KMS-11 (cell line): ENCODE results near the gene ROPN1.

Experiments used
- H2AFZ ChIP-seq: fragments of 200-600 bp; sonication (generic); 2 replicates; pipeline ENCODE4 v1.6.1; 2016; ENCODE audit warnings: antibody characterized with exemption, mixed run types, low read depth
- H3K27ac ChIP-seq: fragments of 200-600 bp; sonication (generic); 2 replicates; pipeline ENCODE4 v1.6.1; 2016; ENCODE audit warnings: mild to moderate bottlenecking, mixed run types
- H3K27me3 ChIP-seq: fragments of 200-600 bp; sonication (generic); 2 replicates; pipeline ENCODE4 v1.6.1; 2017; ENCODE audit warnings: mild to moderate bottlenecking, low read depth, mixed run types, moderate library complexity; ENCODE audit not compliant: insufficient read depth
- H3K36me3 ChIP-seq: fragments of 200-600 bp; sonication (generic); 2 replicates; pipeline ENCODE4 v1.6.1; 2017; ENCODE audit warnings: mild to moderate bottlenecking, mixed run types; ENCODE audit not compliant: insufficient read depth
- H3K4me1 ChIP-seq: fragments of 200-600 bp; sonication (generic); 2 replicates; pipeline ENCODE4 v1.6.1; 2016; ENCODE audit warnings: mild to moderate bottlenecking, low read depth, mixed run types; ENCODE audit not compliant: poor library complexity, severe bottlenecking
- H3K4me2 ChIP-seq: fragments of 200-600 bp; sonication (generic); 2 replicates; pipeline ENCODE4 v1.7.0; 2016; ENCODE audit warnings: mild to moderate bottlenecking, mixed run types
- H3K4me3 ChIP-seq: fragments of 200-600 bp; sonication (generic); IDR thresholded peaks from 2 replicates; pipeline ENCODE4 v1.6.1; 2017; ENCODE audit warnings: low read depth, low read length, mixed read lengths; ENCODE audit not compliant: insufficient read depth
- H3K79me2 ChIP-seq: fragments of 200-600 bp; sonication (generic); 2 replicates; pipeline ENCODE4 v1.6.1; 2016; ENCODE audit warnings: low read depth, mixed run types; ENCODE audit not compliant: insufficient read depth
- H3K9ac ChIP-seq: fragments of 200-600 bp; sonication (generic); 2 replicates; pipeline ENCODE4 v1.6.1; 2016; ENCODE audit warnings: mild to moderate bottlenecking, mixed run types
- H4K20me1 ChIP-seq: fragments of 200-600 bp; sonication (generic); 2 replicates; pipeline ENCODE4 v1.6.1; 2016; ENCODE audit warnings: mild to moderate bottlenecking, mixed run types; ENCODE audit not compliant: insufficient read depth
- TF ChIP-seq, protein P1 (sequence below): fragments of 200-600 bp; sonication (generic); conservative IDR thresholded peaks from 2 replicates; pipeline ENCODE4 v1.6.1; 2017; ENCODE audit warnings: low read depth, mild to moderate bottlenecking, antibody characterized with exemption, low read length, moderate library complexity, mixed read lengths

ROPN1 gene

DNA sequence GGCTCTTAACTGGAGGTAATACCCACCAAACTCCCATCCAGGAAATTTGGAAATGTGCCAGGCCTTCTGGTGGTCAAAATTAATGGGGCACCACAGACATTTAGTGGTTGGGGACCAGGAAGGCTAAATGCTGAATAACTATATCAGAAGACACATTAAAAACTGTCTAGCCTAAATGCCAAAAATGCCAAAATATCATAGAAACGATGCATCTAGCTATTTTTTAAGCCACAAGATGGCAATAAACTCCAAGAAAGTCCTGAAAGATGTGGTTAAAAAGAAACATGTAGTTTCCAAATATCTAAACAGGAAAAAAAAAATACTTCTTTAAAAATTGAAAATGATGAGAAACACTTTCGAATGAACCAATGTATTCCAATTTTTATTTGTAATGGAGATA, 50.8 kb downstream of the ROPN1 start:
- Histone ChIP-seq H3K27me3 (no peaks in the 10 kb centered on the region), H3K27ac (no peak overlapping the region), H3K9ac (no peak overlapping the region), H3K79me2 (no peaks in the 10 kb centered on the region), H2AFZ (no peak overlapping the region), H3K4me1 (no peaks in the 10 kb centered on the region), H4K20me1 (no peaks in the 10 kb centered on the region), H3K4me2 (no peak overlapping the region), H3K36me3 (no peaks in the 10 kb centered on the region), H3K4me3 (no peak overlapping the region)
- TF ChIP-seq, protein P1, sequence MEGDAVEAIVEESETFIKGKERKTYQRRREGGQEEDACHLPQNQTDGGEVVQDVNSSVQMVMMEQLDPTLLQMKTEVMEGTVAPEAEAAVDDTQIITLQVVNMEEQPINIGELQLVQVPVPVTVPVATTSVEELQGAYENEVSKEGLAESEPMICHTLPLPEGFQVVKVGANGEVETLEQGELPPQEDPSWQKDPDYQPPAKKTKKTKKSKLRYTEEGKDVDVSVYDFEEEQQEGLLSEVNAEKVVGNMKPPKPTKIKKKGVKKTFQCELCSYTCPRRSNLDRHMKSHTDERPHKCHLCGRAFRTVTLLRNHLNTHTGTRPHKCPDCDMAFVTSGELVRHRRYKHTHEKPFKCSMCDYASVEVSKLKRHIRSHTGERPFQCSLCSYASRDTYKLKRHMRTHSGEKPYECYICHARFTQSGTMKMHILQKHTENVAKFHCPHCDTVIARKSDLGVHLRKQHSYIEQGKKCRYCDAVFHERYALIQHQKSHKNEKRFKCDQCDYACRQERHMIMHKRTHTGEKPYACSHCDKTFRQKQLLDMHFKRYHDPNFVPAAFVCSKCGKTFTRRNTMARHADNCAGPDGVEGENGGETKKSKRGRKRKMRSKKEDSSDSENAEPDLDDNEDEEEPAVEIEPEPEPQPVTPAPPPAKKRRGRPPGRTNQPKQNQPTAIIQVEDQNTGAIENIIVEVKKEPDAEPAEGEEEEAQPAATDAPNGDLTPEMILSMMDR, result no peak

GRCh38 chr3:123939706-123940105, 52.2 kb downstream of the ROPN1 start:
- H3K4me1 ChIP-seq, result no peaks in the 10 kb centered on the region
- H3K4me2 ChIP-seq, result no peak overlapping the region
- H3K36me3 ChIP-seq, result no peaks in the 10 kb centered on the region

GRCh38 chr3:123936400-123936799, 55.5 kb downstream of the ROPN1 start:
- H3K79me2 ChIP-seq, result no peaks in the 10 kb centered on the region
- no peaks in the 10 kb centered on the region for H3K27me3 ChIP-seq
- H3K4me3 ChIP-seq, result no peak overlapping the region
- H3K36me3 ChIP-seq, result 0 out of 2 replicates have a peak, but pooled peaks cover 6% of the 10 kb centered on the region
- no peak overlapping the region for H3K9ac ChIP-seq
- H3K4me2 ChIP-seq, result no peak overlapping the region
- no peaks in the 10 kb centered on the region for H4K20me1 ChIP-seq
- TF ChIP-seq, protein P1, result no peak
- no peak overlapping the region for H3K27ac ChIP-seq
- H2AFZ ChIP-seq, result no peak overlapping the region
- H3K4me1 ChIP-seq, result no peaks in the 10 kb centered on the region

More at GRCh38 chr3:123939706-123940105, 52.2 kb downstream of the ROPN1 start:
- Histone ChIP-seq H3K9ac (no peak overlapping the region), H3K4me3 (no peak overlapping the region), H4K20me1 (no peaks in the 10 kb centered on the region), H3K27ac (no peak overlapping the region), H3K27me3 (no peaks in the 10 kb centered on the region), H3K79me2 (no peaks in the 10 kb centered on the region), H2AFZ (no peak overlapping the region)
- TF ChIP-seq, protein P1, result no peak

GRCh38 chr3:123935830-123936229, 56.1 kb downstream of the ROPN1 start:
- Histone ChIP-seq H3K4me2 (no peak overlapping the region), H3K9ac (no peak overlapping the region), H3K79me2 (no peaks in the 10 kb centered on the region), H3K27ac (no peak overlapping the region), H2AFZ (no peak overlapping the region), H4K20me1 (no peaks in the 10 kb centered on the region), H3K27me3 (no peaks in the 10 kb centered on the region), H3K4me3 (no peak overlapping the region), H3K36me3 (0 out of 2 replicates have a peak, but pooled peaks cover 7% of the 10 kb centered on the region), H3K4me1 (no peaks in the 10 kb centered on the region)
- TF ChIP-seq, protein P1, result no peak
